ENCODE results near the gene LMBRD2. TPM values are rescaled to one million over a fixed set of nuclear protein-coding genes. Genes with fewer than 3 reads are reported as not detected.

The LMBRD2 gene
- total and polyA plus RNA-seq, 8 donors, result 9.8 to 13.6 (median 12.6) TPM

GRCh38 chr5:36058776-36059175 lies 92.9 kb downstream of the LMBRD2 start:
- H3K27ac ChIP-seq, result no peak overlapping the region
- no peaks in the 10 kb centered on the region for H3K36me3 ChIP-seq
- intact Hi-C loops (cut with DNase I), result no loop called here
- ATAC-seq (no peak), DNase-seq (no peak)
- H3K9me3 ChIP-seq, result peaks cover 0 to 5% of the 10 kb centered on the region in 2 donors
- no peak overlapping the region for H3K4me3 ChIP-seq
- H3K27me3 ChIP-seq, result no peaks in the 10 kb centered on the region
- no peak for TF ChIP-seq CTCF (IDR thresholded peaks at IDR 0.05)
- H3K4me1 ChIP-seq, result no peaks in the 10 kb centered on the region

GRCh38 chr5:36057386-36057785 lies 94.3 kb downstream of the LMBRD2 start:
- intact Hi-C loops (cut with DNase I), result no loop called here
- no peaks in the 10 kb centered on the region for H3K4me1 ChIP-seq
- H3K27ac ChIP-seq, result no peak overlapping the region
- no peaks in the 10 kb centered on the region for H3K36me3 ChIP-seq
- H3K27me3 ChIP-seq, result no peaks in the 10 kb centered on the region
- no peak for ATAC-seq
- H3K4me3 ChIP-seq, result no peak overlapping the region
- TF ChIP-seq CTCF (IDR thresholded peaks at IDR 0.05), result no peak
- no peak for DNase-seq
- no peaks in the 10 kb centered on the region for H3K9me3 ChIP-seq

- no peak for TF ChIP-seq CTCF (IDR thresholded peaks at IDR 0.05)
- Histone ChIP-seq H3K4me1 (no peaks in the 10 kb centered on the region), H3K27ac (no peak overlapping the region), H3K9me3 (no peaks in the 10 kb centered on the region), H3K27me3 (no peaks in the 10 kb centered on the region), H3K4me3 (no peak overlapping the region), H3K36me3 (no peaks in the 10 kb centered on the region)
- no peak for ATAC-seq
- intact Hi-C loops (cut with DNase I), result no loop called here
- DNase-seq, result no peak
These were observed 95.3 kb downstream of the LMBRD2 start for GRCh38 chr5:36056422-36056821.

- TF ChIP-seq CTCF (IDR thresholded peaks at IDR 0.05), result no peak
- H3K36me3 ChIP-seq, result no peaks in the 10 kb centered on the region
- intact Hi-C loops (cut with DNase I), result no loop called here
- ATAC-seq (no peak), DNase-seq (no peak)
- no peaks in the 10 kb centered on the region for H3K27me3 ChIP-seq
- no peak overlapping the region for H3K4me3 ChIP-seq
- H3K4me1 ChIP-seq, result no peaks in the 10 kb centered on the region
- no peak overlapping the region for H3K27ac ChIP-seq
- H3K9me3 ChIP-seq, result no peaks in the 10 kb centered on the region
These were observed 95.7 kb downstream of the LMBRD2 start for GRCh38 chr5:36055984-36056383.

- Histone ChIP-seq H3K27ac (no peak overlapping the region), H3K4me1 (no peaks in the 10 kb centered on the region), H3K27me3 (no peaks in the 10 kb centered on the region), H3K9me3 (no peaks in the 10 kb centered on the region), H3K36me3 (no peaks in the 10 kb centered on the region), H3K4me3 (no peak overlapping the region)
- intact Hi-C loops (cut with DNase I), result no loop called here
- no peak for TF ChIP-seq CTCF (IDR thresholded peaks at IDR 0.05)
- no peak for ATAC-seq
- DNase-seq, result no peak
These were observed 97.0 kb downstream of the LMBRD2 start for GRCh38 chr5:36054647-36055046.

All from left lung (tissue), 10 donors.